Uterus (tissue), 4 donors: ENCODE measurements around the gene PLEKHD1. TPM values are rescaled to one million over a fixed set of nuclear protein-coding genes. Genes with fewer than 3 reads are reported as not detected.

Source experiments
- DNase-seq, 2 donors: peaks; one replicate each; pipeline ENCODE4 v3.0.0-alpha.2; 2019 to 2020
- H3K27ac ChIP-seq, 2 donors: fragments of 200-600 bp; sonication (generic); 1 replicate in 1 of 2; 2 replicates in 1 of 2; pipeline ENCODE4 v1.5.1; 2016 to 2018
- H3K27me3 ChIP-seq, 2 donors: fragments of 200-600 bp; sonication (generic); one replicate each; pipeline ENCODE4 v1.5.1; 2018 to 2019; ENCODE audit warnings: control low read depth in 1 of 2
- H3K36me3 ChIP-seq, 2 donors: fragments of 200-600 bp; sonication (generic); one replicate each; pipeline ENCODE4 v1.5.1; 2019; ENCODE audit warnings: control low read depth in 1 of 2
- H3K4me1 ChIP-seq, 2 donors: fragments of 200-600 bp; sonication (generic); one replicate each; pipeline ENCODE4 v1.5.1; 2018 to 2019; ENCODE audit warnings: control low read depth in 1 of 2
- H3K4me3 ChIP-seq, 2 donors: fragments of 200-600 bp; sonication (generic); 1 replicate in 1 of 2; 2 replicates in 1 of 2; pipeline ENCODE4 v1.5.1; 2018 to 2019; ENCODE audit warnings: mild to moderate bottlenecking in 1 of 2
- H3K9me3 ChIP-seq, 2 donors: fragments of 200-600 bp; sonication (generic); one replicate each; pipeline ENCODE4 v1.5.1; 2019; ENCODE audit warnings: control low read depth in 1 of 2
- CTCF ChIP-seq, 4 experiments: fragments of 200-600 bp in 2 of 4; fragments of 450-650 bp in 2 of 4; sonication (generic) in 2 of 4; IDR thresholded peaks; one replicate each; pipeline ENCODE4 v1.5.1; 2016 to 2019; ENCODE audit warnings: antibody characterized with exemption in 4 of 4, mild to moderate bottlenecking in 2 of 4, moderate library complexity in 1 of 4
- POLR2A ChIP-seq, 2 donors: fragments of 450-650 bp; IDR thresholded peaks; one replicate each; pipeline ENCODE4 v1.6.1; 2016; ENCODE audit warnings: antibody characterized with exemption in 2 of 2, mild to moderate bottlenecking in 1 of 2, moderate library complexity in 1 of 2
- intact Hi-C: fragments of 100-400 bp; cut with DNase I; formaldehyde crosslinking; loops from one replicate; pipeline ENCODE4 v1.15.1; 2023; ENCODE audit warnings: low total_unique reads
- total RNA-seq, 4 donors: library from RNA; depleted of rRNA in 3 of 4; stranded (reverse); fragments of >200 nt in 3 of 4; gene quantifications; one replicate each; pipeline versions ENCODE4 v1.1.0 to v1.2.4, GENCODE V29; 2014 to 2023
- donor health status: DM: yes; HTN: yes; CAD: no.

Gene PLEKHD1
- total RNA-seq, 4 donors from 2014 or later = 0.24 to 0.76 TPM; not detected in 2

DNA sequence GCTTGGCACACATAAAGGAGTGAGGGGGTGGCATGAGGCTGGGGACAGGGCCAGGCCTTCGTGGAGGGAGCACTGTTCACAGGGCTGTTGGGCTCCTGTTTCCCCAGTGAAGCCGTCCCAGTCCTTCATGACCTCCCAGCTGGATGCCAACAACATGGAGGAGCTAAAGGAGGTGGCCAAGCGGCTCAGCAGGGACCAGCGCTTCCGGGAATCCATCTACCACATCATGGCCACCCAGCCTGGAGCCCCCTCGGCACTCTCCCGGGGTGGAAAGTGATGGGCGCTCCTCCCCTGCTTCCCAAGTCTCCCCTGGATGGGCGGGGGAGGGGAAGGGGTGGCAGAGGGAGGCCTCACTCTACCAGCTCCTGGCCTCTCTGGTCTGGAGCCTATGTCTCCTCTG is 43.6 kb downstream of the PLEKHD1 start:
- no peaks in the 10 kb centered on the region for H3K9me3 ChIP-seq
- H3K36me3 ChIP-seq = no peaks in the 10 kb centered on the region
- H3K4me1 ChIP-seq = no peaks in the 10 kb centered on the region
- H3K27ac ChIP-seq = no peak overlapping the region
- H3K4me3 ChIP-seq = no peak overlapping the region
- no peak for TF ChIP-seq POLR2A (IDR thresholded peaks at IDR 0.05)
- no peak for TF ChIP-seq CTCF (IDR thresholded peaks at IDR 0.05)
- no peak for DNase-seq
- H3K27me3 ChIP-seq = no peaks in the 10 kb centered on the region
- intact Hi-C loops = no loop called here

- intact Hi-C loops = no loop called here
- H3K36me3 ChIP-seq = no peaks in the 10 kb centered on the region
These were observed 44.4 kb downstream of the PLEKHD1 start for GRCh38 chr14:69528930-69529329.

DNA sequence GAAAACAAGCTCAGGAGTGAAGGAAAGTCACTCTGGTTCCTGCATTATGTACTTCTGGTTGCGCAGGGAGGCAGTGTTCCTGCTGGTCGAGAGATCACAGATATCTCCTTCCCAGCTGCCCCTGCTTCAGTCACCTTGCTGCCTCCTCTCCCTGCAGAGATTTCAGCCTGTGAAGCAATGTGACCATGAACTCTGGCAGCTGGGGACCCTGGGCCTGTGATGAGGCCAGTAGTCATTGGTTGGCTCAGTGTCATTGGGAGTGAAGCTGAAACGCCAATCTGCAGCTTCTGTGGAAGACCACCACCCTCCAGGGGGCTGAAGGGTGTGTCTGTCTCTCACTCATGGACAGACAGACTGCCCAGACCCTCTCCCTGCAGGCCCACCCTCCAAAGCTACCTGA is 45.0 kb downstream of the PLEKHD1 start:
- H3K27ac ChIP-seq = no peak overlapping the region
- H3K4me1 ChIP-seq = no peaks in the 10 kb centered on the region
- no peaks in the 10 kb centered on the region for H3K9me3 ChIP-seq
- no peak for DNase-seq
- intact Hi-C loops = no loop called here
- no peaks in the 10 kb centered on the region for H3K36me3 ChIP-seq
- H3K4me3 ChIP-seq = no peak overlapping the region
- H3K27me3 ChIP-seq = no peaks in the 10 kb centered on the region
- TF ChIP-seq CTCF (IDR thresholded peaks at IDR 0.05) (no peak), POLR2A (IDR thresholded peaks at IDR 0.05) (no peak)

More at GRCh38 chr14:69528930-69529329, 44.4 kb downstream of the PLEKHD1 start:
- TF ChIP-seq POLR2A (IDR thresholded peaks at IDR 0.05) (no peak), CTCF (IDR thresholded peaks at IDR 0.05) (no peak)
- Histone ChIP-seq H3K27me3 (no peaks in the 10 kb centered on the region), H3K4me1 (no peaks in the 10 kb centered on the region), H3K27ac (no peak overlapping the region), H3K4me3 (no peak overlapping the region), H3K9me3 (no peaks in the 10 kb centered on the region)
- DNase-seq = no peak

DNA sequence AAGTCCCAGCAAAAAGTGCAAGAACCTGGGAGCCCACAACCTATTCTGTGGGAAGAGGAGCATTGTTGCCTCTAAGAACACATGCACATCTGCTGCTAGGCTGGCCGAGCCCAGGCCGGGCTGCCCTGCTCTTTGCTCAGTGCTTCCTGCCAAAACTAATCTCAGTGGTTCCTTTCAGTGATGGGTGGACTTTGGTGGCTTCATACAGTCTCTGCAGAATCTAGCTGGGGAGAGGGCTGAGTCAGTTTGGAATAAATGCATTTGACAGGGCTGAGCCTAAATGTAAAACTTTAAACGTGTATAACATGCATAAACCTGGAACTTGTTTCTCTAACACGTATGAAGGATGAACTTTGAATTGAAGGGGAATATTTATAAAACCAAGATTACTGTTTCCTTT is 45.6 kb downstream of the PLEKHD1 start:
- intact Hi-C loops = no loop called here
- no peak overlapping the region for H3K4me3 ChIP-seq
- TF ChIP-seq CTCF (IDR thresholded peaks at IDR 0.05) = no peak
- TF ChIP-seq POLR2A (IDR thresholded peaks at IDR 0.05) = no peak
- no peak for DNase-seq
- no peak overlapping the region for H3K27ac ChIP-seq
- H3K27me3 ChIP-seq = no peaks in the 10 kb centered on the region
- no peaks in the 10 kb centered on the region for H3K4me1 ChIP-seq
- no peaks in the 10 kb centered on the region for H3K36me3 ChIP-seq
- no peaks in the 10 kb centered on the region for H3K9me3 ChIP-seq

- Histone ChIP-seq H3K9me3 (no peaks in the 10 kb centered on the region), H3K36me3 (no peaks in the 10 kb centered on the region), H3K27me3 (no peaks in the 10 kb centered on the region), H3K4me1 (no peaks in the 10 kb centered on the region), H3K4me3 (no peak overlapping the region), H3K27ac (no peak overlapping the region)
- intact Hi-C loops = no loop called here
- TF ChIP-seq CTCF (IDR thresholded peaks at IDR 0.05) (no peak), POLR2A (IDR thresholded peaks at IDR 0.05) (no peak)
- no peak for DNase-seq
These were observed 46.6 kb downstream of the PLEKHD1 start for GRCh38 chr14:69531135-69531534.
